ENCODE results near the gene IL1RAP.

GRCh38 chr3:190626951-190627620 is 113.2 kb downstream of the IL1RAP start:
- TF ChIP-seq CTCF (conservative IDR thresholded peaks at IDR 0.05; ENCODE audit: low read length), result no peak
- TF ChIP-seq EZH2phosphoT487 (IDR thresholded peaks at IDR 0.05; ENCODE audit: borderline replicate concordance), result no peak
